Stimulated activated CD8-positive, alpha-beta memory T cell treated with anti-CD3 and anti-CD28 coated beads, Interleukin-12 subunit alpha, Interleukin-12 subunit beta, amount 100 ng/mL, for 24 hours (primary cell): ENCODE data around the gene PAXX.

Experiments used
- DNase-seq: peaks from one replicate; pipeline ENCODE4 v3.0.0-alpha.2; 2020; ENCODE audit errors: extremely low read depth

PAXX gene

GRCh38 chr9:136964833-136965422, 27.3 kb upstream of the PAXX start:
- DNase-seq: no peak

- DNase-seq: no peak
Observed at GRCh38 chr9:136965771-136966484, 26.3 kb upstream of the PAXX start.

- no peak for DNase-seq
Observed at GRCh38 chr9:136968333-136969127, 23.7 kb upstream of the PAXX start.

- DNase-seq: no peak
Observed at GRCh38 chr9:136969150-136969549, 23.1 kb upstream of the PAXX start.

- no peak for DNase-seq
Observed at GRCh38 chr9:136969774-136970173, 22.4 kb upstream of the PAXX start.

GRCh38 chr9:136970361-136970760, 21.9 kb upstream of the PAXX start:
- DNase-seq: no peak

- no peak for DNase-seq
Observed at GRCh38 chr9:136971746-136972145, 20.5 kb upstream of the PAXX start.

GRCh38 chr9:136972335-136972734, 19.9 kb upstream of the PAXX start:
- DNase-seq: no peak

GRCh38 chr9:136972743-136973142, 19.5 kb upstream of the PAXX start:
- DNase-seq: no peak

- DNase-seq: no peak
Observed at GRCh38 chr9:136973618-136974617, 18.3 kb upstream of the PAXX start.

GRCh38 chr9:136974817-136975535, 17.2 kb upstream of the PAXX start:
- no peak for DNase-seq

GRCh38 chr9:136975644-136976043, 16.6 kb upstream of the PAXX start:
- no peak for DNase-seq

- DNase-seq: no peak
Observed at GRCh38 chr9:136977223-136977622, 15.0 kb upstream of the PAXX start, which contains the start of gene PTGDS. TSS of gene PTGDS (plus strand) at chr9:136977504. CDS start at chr9:136977579, 75 bp downstream.

GRCh38 chr9:136977649-136978072, 14.6 kb upstream of the PAXX start:
- DNase-seq: no peak

GRCh38 chr9:136978073-136978864, 14.0 kb upstream of the PAXX start:
- DNase-seq: peak; percentile 39

- no peak for DNase-seq
Observed at GRCh38 chr9:136978865-136979544, 13.2 kb upstream of the PAXX start.

GRCh38 chr9:136979769-136980587, 12.2 kb upstream of the PAXX start:
- DNase-seq: no peak

- no peak for DNase-seq
Observed at GRCh38 chr9:136980669-136981478, 11.3 kb upstream of the PAXX start.
